Esophagus mucosa (tissue), 1 donor: ENCODE results near the gene ELP2. TPM values are rescaled to one million over a fixed set of nuclear protein-coding genes. Genes with fewer than 3 reads are reported as not detected.

Experiments used
- ATAC-seq: fragments of 200-7000 bp; cut with Tn5 transposase; one replicate; pipeline ENCODE4 v1.9.1; 2020
- total RNA-seq: library from RNA; stranded (reverse); gene quantifications from one replicate; pipeline ENCODE4 v1.2.4, GENCODE V29; 2023
- donor health status: DM: yes; HTN: yes; CAD: no.

Gene ELP2
- total RNA-seq, 1 donor from 2014 or later, result 45.6 TPM

- ATAC-seq, result peak; percentile 34
Observed at GRCh38 chr18:36124841-36125240, 4.9 kb upstream of the ELP2 start.

GRCh38 chr18:36126668-36127067 lies 3.0 kb upstream of the ELP2 start:
- no peak for ATAC-seq

- no peak for ATAC-seq
Observed at GRCh38 chr18:36127836-36128529, 1.7 kb upstream of the ELP2 start.

- no peak for ATAC-seq
Observed at GRCh38 chr18:36128530-36128870, 1.2 kb upstream of the ELP2 start.

GRCh38 chr18:36128907-36129299 lies 796 bp upstream of the ELP2 start:
- ATAC-seq, result no peak

- ATAC-seq, result no peak
Observed at GRCh38 chr18:36130039-36130831, 536 bp downstream of the ELP2 start.

GRCh38 chr18:36130883-36131653 lies 1.4 kb downstream of the ELP2 start:
- ATAC-seq, result no peak

GRCh38 chr18:36131692-36132483 lies 2.2 kb downstream of the ELP2 start:
- ATAC-seq, result no peak

- no peak for ATAC-seq
Observed at GRCh38 chr18:36132756-36133155, 3.1 kb downstream of the ELP2 start.

GRCh38 chr18:36135264-36135663 lies 5.6 kb downstream of the ELP2 start:
- no peak for ATAC-seq

GRCh38 chr18:36139245-36139644 lies 9.5 kb downstream of the ELP2 start:
- no peak for ATAC-seq

- ATAC-seq, result no peak
Observed at GRCh38 chr18:36141576-36141975, 11.9 kb downstream of the ELP2 start.

- ATAC-seq, result no peak
Observed at GRCh38 chr18:36142751-36143150, 13.1 kb downstream of the ELP2 start.

- ATAC-seq, result no peak
Observed at GRCh38 chr18:36143391-36143790, 13.7 kb downstream of the ELP2 start.

- no peak for ATAC-seq
Observed at GRCh38 chr18:36149514-36150289, 20.0 kb downstream of the ELP2 start.

- ATAC-seq, result no peak
Observed at GRCh38 chr18:36152781-36153180, 23.1 kb downstream of the ELP2 start.

- no peak for ATAC-seq
Observed at GRCh38 chr18:36153203-36153602, 23.5 kb downstream of the ELP2 start.

GRCh38 chr18:36153771-36154170 lies 24.1 kb downstream of the ELP2 start:
- ATAC-seq, result no peak

GRCh38 chr18:36155851-36156757 lies 26.4 kb downstream of the ELP2 start:
- no peak for ATAC-seq

- ATAC-seq, result no peak
Observed at GRCh38 chr18:36157441-36157840, 27.7 kb downstream of the ELP2 start.
